HAP-1 (cell line): ENCODE measurements around the gene ACACA.

ENCODE experiments used
- DNase-seq, 2 experiments: peaks; one replicate each; pipeline ENCODE4 v3.0.0-alpha.2; 2016 to 2020; ENCODE audit warnings: low spot score in 2 of 2
- H3K27me3 ChIP-seq: fragments of 250-450 bp; sonication (Bioruptor Pico); 2 replicates; pipeline ENCODE4 v1.5.1; 2020; ENCODE audit warnings: low read depth, mild to moderate bottlenecking, moderate library complexity
- H3K36me3 ChIP-seq: fragments of 250-450 bp; sonication (Bioruptor Pico); replicated peaks from 2 replicates; pipeline ENCODE4 v1.5.1; 2020; ENCODE audit warnings: mild to moderate bottlenecking
- H3K4me1 ChIP-seq: fragments of 250-450 bp; sonication (Bioruptor Pico); 2 replicates; pipeline ENCODE4 v1.5.1; 2020; ENCODE audit warnings: mild to moderate bottlenecking
- H3K4me3 ChIP-seq: fragments of 250-450 bp; sonication (Bioruptor Pico); 2 replicates; pipeline ENCODE4 v1.5.1; 2020; ENCODE audit warnings: mild to moderate bottlenecking, moderate library complexity
- H3K9me3 ChIP-seq: fragments of 250-450 bp; sonication (Bioruptor Pico); 2 replicates; pipeline ENCODE4 v1.5.1; 2020; ENCODE audit warnings: mild to moderate bottlenecking, moderate library complexity
- in situ Hi-C: fragments of 300-500 bp; cut with MboI; formaldehyde crosslinking; loops from 3 replicates; pipeline ENCODE4 v1.14.3; 2020; ENCODE audit warnings: low sequenced_read_pairs, inconsistent platforms, mixed read lengths

The ACACA gene

DNA sequence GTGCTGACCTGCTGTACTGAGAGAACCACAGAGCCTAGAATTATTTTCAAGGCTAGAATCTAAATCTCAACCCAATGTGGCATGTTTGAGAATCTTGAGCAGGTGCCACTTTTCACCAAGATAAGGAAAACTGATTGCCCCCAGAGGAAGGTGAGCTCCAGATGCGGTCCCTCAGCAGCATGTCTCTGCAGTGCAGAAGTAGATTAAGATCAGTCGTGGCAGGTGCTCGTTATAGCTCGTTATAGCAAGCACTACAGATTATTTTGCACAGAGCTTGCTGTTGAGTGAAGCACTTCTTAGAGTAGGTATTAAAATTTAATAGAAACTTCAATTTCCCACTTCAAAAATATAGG, 281.8 kb downstream of the ACACA start:
- peaks cover 63% of the 10 kb centered on the region for H3K36me3 ChIP-seq

DNA sequence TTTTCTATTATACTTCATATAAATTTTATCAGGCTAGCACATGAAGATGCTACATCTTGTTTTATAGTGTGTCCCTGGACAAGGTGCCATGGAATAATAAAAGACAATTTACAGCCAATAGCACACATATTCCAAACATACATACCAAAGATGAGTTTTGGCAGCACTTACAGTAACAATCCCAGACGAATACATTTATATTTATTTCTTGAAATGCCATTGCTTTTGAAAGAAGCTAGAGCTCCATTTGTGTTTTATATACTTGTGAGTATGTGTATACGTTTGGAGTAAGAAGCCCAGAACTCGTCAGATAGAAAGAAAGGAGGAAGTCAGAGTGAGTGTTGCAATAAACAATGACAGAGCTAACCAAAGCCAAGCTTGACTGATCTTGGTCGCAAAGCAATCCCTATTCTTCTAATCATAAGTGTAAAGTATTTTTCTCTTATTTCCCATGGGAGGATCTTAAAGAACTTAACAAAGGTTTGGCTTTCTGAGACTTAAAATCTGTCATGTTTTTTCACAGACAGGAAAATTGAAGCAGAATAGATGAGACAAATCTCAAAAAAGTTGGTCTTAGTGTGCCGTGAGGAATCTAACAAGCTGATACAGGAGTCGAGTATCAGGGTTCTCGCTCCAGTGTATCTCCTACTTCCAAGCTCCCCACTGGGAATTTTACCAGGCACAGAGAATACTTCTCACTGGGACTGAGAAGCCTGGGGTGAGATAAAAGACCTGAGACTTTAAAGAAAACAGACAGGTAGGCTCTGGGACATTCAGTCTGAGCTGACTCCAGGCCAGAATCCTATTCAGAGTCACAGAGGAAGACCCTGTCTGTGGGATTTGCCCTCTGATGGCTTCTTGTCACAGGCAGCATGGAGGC, 282.5 kb downstream of the ACACA start:
- Histone ChIP-seq H3K4me1 (peaks cover 19% of the 10 kb centered on the region), H3K9me3 (no peaks in the 10 kb centered on the region), H3K27me3 (no peaks in the 10 kb centered on the region), H3K36me3 (peaks cover 57% of the 10 kb centered on the region), H3K4me3 (no peak overlapping the region)
- in situ Hi-C loops: loop anchor here (25.0 kb wide), 1 partner anchor 88 kb away; no protein-coding TSS in a partner anchor
- DNase-seq: no peak

More for the DNA sequence above, 281.8 kb downstream of the ACACA start:
- DNase-seq: no peak
- H3K27me3 ChIP-seq: no peaks in the 10 kb centered on the region
- H3K4me1 ChIP-seq: peaks cover 18% of the 10 kb centered on the region
- H3K4me3 ChIP-seq: no peak overlapping the region
- H3K9me3 ChIP-seq: no peaks in the 10 kb centered on the region
- in situ Hi-C loops: loop anchor here (25.0 kb wide), 1 partner anchor 88 kb away; no protein-coding TSS in a partner anchor

DNA sequence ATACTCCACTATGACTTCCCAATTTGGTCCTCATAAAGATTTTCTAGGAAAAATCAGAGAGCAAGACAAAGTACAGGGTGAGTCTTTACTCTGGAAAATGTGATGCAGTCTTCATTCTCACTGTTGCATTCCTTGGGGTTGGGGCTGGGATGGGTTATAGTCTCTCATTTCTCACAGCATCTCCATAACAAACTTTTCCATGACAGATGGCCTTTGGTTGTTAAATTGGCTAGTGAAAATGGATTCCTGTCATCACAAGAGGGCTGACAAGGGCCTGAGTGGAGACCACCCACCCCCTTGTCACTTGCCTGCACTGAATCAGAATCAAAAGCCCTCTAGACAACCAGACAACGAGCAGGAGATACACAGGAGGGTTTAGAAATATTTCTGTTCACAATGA, 283.2 kb downstream of the ACACA start:
- in situ Hi-C loops: loop anchor here (25.0 kb wide), 1 partner anchor 89 kb away; no protein-coding TSS in a partner anchor
- no peak overlapping the region for H3K4me3 ChIP-seq
- H3K27me3 ChIP-seq: no peaks in the 10 kb centered on the region
- H3K4me1 ChIP-seq: peaks cover 26% of the 10 kb centered on the region
- H3K36me3 ChIP-seq: peaks cover 55% of the 10 kb centered on the region
- H3K9me3 ChIP-seq: no peaks in the 10 kb centered on the region
- no peak for DNase-seq

DNA sequence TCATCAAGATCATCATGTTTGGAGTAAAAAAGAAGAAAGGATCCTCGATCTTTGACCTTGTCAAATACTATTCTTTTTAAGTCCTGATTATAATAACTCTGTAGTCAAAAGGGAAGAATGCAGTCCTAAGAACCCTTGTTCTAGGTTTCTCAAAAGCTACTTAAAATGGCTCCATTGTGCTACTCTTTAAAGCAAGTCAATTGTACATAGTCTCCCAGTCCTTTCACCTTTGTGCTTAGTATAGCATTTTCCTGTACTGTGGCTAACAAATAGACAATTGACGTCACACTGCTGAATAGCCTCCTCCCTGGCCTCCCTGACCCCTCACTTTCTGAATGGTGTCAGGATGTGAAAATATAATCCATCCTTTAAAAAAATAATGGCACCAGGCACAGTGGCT, 285.0 kb downstream of the ACACA start:
- no peaks in the 10 kb centered on the region for H3K27me3 ChIP-seq
- peaks cover 51% of the 10 kb centered on the region for H3K36me3 ChIP-seq
- peaks cover 44% of the 10 kb centered on the region for H3K4me1 ChIP-seq
- peak in 1 of 2 experiments; percentile 73 for DNase-seq
- H3K4me3 ChIP-seq: no peak overlapping the region
- in situ Hi-C loops: loop anchor here (25.0 kb wide), 1 partner anchor 91 kb away; no protein-coding TSS in a partner anchor
- no peaks in the 10 kb centered on the region for H3K9me3 ChIP-seq

DNA sequence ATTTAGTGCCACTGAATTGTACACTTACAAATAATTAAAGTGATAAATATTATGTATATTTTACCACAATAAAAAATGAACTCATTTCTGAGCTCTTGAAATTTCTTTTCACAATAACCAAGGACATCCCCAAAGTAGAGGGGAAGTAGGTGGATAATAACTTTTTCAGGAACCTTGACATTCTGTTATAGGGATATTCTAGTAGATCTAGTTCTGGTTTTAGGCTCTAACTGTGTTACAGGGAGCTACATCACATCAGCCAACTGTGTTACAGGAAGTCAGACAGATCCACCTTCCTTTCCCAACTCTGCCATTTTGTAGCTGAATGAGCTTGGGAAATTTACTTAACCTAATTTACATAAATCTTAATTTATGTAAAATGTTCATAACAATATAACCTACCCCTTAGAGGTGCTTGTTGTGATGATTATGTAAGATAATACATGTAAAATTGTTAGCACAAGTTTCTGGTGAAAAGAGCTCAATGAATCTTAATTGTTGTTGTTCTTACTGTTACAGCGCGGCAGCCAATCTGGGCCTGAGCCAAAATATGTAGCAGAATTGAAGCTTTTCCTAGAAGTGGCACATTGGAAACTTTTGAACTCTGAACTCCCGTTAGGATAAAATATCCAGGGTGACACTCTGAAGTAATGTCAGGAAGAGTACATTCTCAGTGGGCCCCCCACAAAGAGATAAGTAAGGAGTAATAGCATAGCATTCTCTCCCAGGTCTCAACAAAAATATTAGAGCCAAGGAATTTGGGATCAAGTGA, 288.1 kb downstream of the ACACA start:
- Histone ChIP-seq H3K9me3 (no peaks in the 10 kb centered on the region), H3K4me3 (no peak overlapping the region), H3K27me3 (no peaks in the 10 kb centered on the region), H3K36me3 (peaks cover 33% of the 10 kb centered on the region), H3K4me1 (peaks cover 41% of the 10 kb centered on the region)
- DNase-seq: no peak
- in situ Hi-C loops: loop anchor here (25.0 kb wide), 1 partner anchor 94 kb away; no protein-coding TSS in a partner anchor

DNA sequence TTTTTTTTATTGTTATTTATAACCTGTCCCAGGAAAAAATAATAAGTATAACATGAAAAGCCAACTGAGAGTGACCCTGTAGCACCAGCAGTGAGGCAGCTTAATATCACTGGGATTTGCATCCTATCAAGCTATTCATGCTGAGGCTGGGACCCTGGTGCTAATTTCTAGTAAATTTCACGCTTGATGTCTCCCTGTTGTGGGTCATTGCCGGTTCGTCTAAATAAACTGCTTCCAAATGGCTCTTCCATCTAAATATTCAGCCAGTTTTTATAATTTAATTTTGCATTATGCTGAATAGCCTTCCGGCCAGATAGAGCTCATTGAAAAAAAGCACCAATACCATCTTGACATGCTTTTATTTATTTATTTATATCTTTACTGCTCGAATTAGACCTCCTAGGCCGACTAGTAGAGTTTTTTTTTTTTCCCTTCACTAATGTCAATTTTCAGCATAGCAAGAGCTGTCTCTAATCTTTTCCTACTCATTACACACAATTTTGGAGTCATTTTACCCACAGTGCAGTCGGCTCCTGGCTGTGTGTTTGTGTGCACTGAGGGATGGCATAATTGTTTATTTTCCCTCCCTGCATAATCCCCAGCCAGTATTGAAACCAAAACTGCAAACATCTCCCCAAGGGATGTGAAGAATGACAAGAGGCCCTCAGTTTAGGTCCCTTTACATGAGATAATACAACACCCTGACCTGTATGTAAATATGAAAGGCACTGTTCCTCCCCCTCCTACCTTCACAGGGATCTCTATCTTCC, 289.1 kb downstream of the ACACA start:
- Histone ChIP-seq H3K4me3 (no peak overlapping the region), H3K4me1 (peaks cover 41% of the 10 kb centered on the region), H3K36me3 (peaks cover 34% of the 10 kb centered on the region), H3K9me3 (no peaks in the 10 kb centered on the region), H3K27me3 (no peaks in the 10 kb centered on the region)
- in situ Hi-C loops: loop anchor here (25.0 kb wide), 1 partner anchor 95 kb away; no protein-coding TSS in a partner anchor
- DNase-seq: peak in 1 of 2 experiments; percentile 53

DNA sequence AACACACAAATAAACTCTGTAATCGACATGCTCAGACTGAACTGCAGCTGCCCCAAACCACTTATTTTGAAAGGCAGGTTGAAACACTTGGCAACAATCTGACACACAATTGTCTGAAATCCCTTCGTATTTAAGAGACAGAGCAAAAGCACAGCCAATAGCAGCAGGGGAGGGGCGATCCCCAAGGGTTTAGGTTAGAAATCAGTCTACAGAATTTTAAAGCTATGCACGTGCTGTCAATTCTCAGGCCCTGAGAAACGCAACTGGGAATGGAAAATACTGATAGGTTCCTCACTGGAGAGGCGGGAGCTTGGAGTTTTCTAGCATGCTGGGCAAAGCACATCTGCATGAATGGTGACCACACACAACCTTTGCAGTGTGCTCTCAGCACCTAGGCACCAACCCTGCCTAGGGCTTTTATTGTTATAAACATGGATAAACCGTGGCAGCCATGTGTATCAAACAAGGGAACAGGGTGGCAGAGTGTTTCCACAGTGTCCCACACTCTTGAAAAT, 289.9 kb downstream of the ACACA start:
- Histone ChIP-seq H3K4me3 (no peak overlapping the region), H3K36me3 (peaks cover 35% of the 10 kb centered on the region), H3K27me3 (no peaks in the 10 kb centered on the region), H3K4me1 (peaks cover 34% of the 10 kb centered on the region), H3K9me3 (no peaks in the 10 kb centered on the region)
- DNase-seq: peak; percentile 37 to 42
- in situ Hi-C loops: loop anchor here (25.0 kb wide), 1 partner anchor 96 kb away; no protein-coding TSS in a partner anchor

DNA sequence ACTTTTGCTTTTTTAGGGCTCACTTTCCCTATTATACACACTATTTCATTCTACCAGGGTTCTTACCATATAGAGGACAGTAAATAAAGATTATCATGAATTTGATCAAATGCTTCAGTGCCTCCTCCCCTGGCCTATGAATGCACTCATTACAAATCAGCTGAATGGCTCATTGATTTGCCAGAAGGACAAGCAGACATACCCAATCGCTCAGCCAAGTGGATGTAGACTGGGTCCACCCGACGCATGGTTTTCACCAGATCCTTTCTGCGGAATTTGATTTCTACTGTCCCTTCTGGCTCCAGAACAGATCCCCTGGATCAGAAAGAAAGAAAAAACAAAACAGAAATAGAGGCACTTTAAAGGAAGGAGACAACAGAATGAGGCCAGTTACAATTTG, 295.3 kb downstream of the ACACA start:
- Histone ChIP-seq H3K36me3 (peaks cover 37% of the 10 kb centered on the region), H3K9me3 (no peaks in the 10 kb centered on the region), H3K4me1 (peaks cover 46% of the 10 kb centered on the region), H3K27me3 (no peaks in the 10 kb centered on the region), H3K4me3 (no peak overlapping the region)
- in situ Hi-C loops: loop anchor here (25.0 kb wide), 1 partner anchor 101 kb away; no protein-coding TSS in a partner anchor
- DNase-seq: no peak

DNA sequence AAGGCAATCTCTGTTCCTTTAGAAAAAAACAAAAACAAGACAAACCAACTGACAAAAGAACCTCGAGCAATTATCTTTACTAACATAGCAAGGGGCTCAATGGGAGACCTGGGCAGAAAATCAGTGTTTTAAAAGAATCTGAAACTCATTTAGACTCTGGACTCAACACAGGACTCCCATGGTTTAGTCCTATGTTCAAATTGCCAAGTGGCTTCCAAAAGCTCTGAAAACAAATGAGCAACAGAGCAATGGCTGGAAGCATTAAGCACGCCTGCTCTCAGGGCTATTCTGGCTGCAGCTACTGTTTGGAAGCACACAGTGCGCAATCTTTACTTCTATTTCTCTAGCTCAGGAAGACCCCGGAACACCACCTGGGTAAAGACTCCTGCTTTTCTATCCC, 295.9 kb downstream of the ACACA start:
- Histone ChIP-seq H3K4me3 (no peak overlapping the region), H3K36me3 (peaks cover 37% of the 10 kb centered on the region)

DNA sequence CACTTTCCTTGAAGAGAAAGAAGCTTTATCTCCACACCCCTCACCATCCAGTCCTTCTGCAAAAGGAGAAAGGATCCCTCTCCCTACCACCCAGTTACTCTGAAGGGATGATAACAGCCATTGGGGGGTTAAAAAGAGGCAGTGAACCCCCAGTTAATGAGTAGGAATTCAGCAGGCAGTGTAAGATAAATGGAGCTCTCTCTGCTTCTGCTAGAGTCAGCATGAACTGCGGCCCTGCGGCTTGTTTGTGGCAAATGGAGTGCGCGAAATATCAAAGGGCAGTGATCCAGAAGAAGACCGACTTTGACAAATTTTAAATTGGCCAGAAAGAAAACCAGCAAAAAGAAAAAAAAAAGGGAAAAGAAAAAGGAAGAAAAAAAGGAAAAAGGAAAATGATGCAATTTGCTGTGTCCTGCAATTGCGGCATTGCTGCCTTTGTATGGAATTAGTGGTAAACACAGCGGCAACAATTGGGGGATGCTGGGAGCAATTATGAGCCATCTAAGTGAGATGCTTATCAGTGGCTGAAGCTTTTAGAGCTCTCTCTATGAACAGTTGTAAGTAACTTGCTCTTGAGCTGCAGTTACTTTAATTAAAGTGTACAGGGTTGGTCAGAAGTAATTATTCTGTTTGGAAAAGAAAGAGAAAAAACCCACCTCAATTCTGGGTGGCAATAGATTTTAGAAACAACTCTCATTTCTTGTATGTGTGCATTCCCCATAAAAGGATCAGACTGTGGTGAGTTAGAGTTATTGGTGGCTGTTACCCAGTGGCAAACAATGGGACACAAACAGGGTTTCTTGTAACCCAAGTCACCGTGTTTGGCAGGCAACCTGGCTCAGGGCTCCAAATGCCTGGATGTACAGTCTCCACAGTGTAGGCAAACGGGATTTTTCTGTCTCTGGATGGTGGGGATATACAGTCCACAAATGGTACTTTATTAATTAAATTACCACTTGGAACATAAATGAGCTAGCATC, 296.6 kb downstream of the ACACA start:
- peaks cover 58% of the 10 kb centered on the region for H3K4me1 ChIP-seq

More for the DNA sequence above, 295.9 kb downstream of the ACACA start:
- no peaks in the 10 kb centered on the region for H3K27me3 ChIP-seq
- H3K4me1 ChIP-seq: peaks cover 51% of the 10 kb centered on the region
- DNase-seq: no peak
- in situ Hi-C loops: loop anchor here (25.0 kb wide), 1 partner anchor 102 kb away; no protein-coding TSS in a partner anchor
- H3K9me3 ChIP-seq: no peaks in the 10 kb centered on the region

DNA sequence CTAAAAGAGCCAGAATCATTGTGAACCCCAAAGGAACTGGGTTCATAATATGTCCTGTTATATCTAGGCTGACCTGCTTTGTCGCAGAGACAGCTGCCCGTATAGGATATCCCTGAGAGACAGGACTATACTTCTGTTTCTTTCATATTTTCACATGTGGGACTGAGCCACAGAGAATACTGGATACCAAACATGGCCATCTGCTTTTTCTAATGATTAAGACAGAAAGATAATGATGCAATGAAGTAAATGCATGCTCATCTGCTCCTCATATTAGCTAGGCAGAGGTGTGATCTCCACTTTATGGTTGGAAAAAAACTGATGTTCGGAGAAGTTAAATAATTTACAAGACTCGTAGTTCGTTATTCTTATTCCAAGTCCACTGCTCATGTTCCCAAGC, 297.5 kb downstream of the ACACA start:
- Histone ChIP-seq H3K9me3 (no peaks in the 10 kb centered on the region), H3K27me3 (no peaks in the 10 kb centered on the region), H3K4me1 (peaks cover 67% of the 10 kb centered on the region), H3K4me3 (no peak overlapping the region), H3K36me3 (peaks cover 41% of the 10 kb centered on the region)
- DNase-seq: no peak
- in situ Hi-C loops: loop anchor here (25.0 kb wide), 1 partner anchor 103 kb away; no protein-coding TSS in a partner anchor

More for the DNA sequence above, 296.6 kb downstream of the ACACA start:
- Histone ChIP-seq H3K36me3 (peaks cover 37% of the 10 kb centered on the region), H3K4me3 (no peak overlapping the region), H3K27me3 (no peaks in the 10 kb centered on the region), H3K9me3 (no peaks in the 10 kb centered on the region)
- in situ Hi-C loops: loop anchor here (25.0 kb wide), 1 partner anchor 102 kb away; no protein-coding TSS in a partner anchor
- DNase-seq: peak; percentile 64 to 87
